Measurements from ENCODE around the gene TMEM60. TPM values are rescaled to one million over a fixed set of nuclear protein-coding genes. Genes with fewer than 3 reads are reported as not detected.
A peak's percentile ranks its signal among the peaks of the same experiment; 100 is the strongest.

Gene TMEM60
- polyA plus RNA-seq, 1 donor from 2014 or later: 40.7 TPM

DNA sequence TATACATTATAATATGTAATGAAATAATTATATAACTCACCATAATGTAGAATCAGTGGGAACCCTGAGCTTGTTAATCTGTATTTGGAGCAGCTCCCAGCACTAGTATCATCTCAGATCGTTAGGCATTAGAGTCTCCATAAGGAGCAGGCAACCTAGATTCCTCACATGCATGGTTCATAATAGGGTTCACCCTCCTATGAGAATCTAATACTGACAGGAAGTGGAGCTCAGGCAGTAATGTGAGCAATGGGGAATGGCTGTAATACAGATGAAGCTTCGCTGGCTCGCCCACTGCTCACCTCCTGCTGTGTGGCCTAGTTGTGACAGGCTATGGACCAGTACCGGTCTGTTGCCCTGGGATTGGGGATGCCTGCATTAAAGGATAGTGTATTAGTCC lies 52.5 kb downstream of the TMEM60 start:
- H3K36me3 Mint-ChIP-seq: peaks cover 3% of the 10 kb centered on the region
- H3K4me1 Mint-ChIP-seq: peaks cover 7 to 21% (median 14%) of the 10 kb centered on the region in 3 donors
- no peaks in the 10 kb centered on the region for H3K9me3 Mint-ChIP-seq
- H3K27ac Mint-ChIP-seq: peak overlapping the region in 2 of 3 donors; percentile 21 to 78
- H3K4me3 Mint-ChIP-seq: no peak overlapping the region
- H3K27me3 Mint-ChIP-seq: no peaks in the 10 kb centered on the region

Other genes starting within 250 kb of the TMEM60 start
- gene RSBN1L, start 102.0 kb downstream of the TMEM60 start, polyA plus RNA-seq: 8.0 TPM
- gene PHTF2, start 339 bp upstream of the TMEM60 start, polyA plus RNA-seq: 23.3 TPM

Data from IgD-negative memory B cell (primary cell).